ENCODE results near the gene OSTC. TPM values are rescaled to one million over a fixed set of nuclear protein-coding genes. Genes with fewer than 3 reads are reported as not detected.

Gene OSTC
- 10 to 100 TPM; 43.3 to 53.9 TPM for total RNA-seq
- long read RNA-seq, transcript OSTC-201 (4 exons, 1,077 nt) = major isoform, 28 of 28 reads
- long read RNA-seq, partial matches to known transcripts = 0 of 28 reads
- long read RNA-seq, other reads (novel, unspliced or antisense) = 0 of 28 reads

- DNase-seq = peak; percentile 98
- intact Hi-C loops (cut with DNase I) = no loop called here
Observed at GRCh38 chr4:108650212-108651013, at the start of gene OSTC. Gene OSTC, plus strand, starts transcription at chr4:108650599. Its CDS starts 57 bp downstream, at chr4:108650656.

GRCh38 chr4:108601106-108601505 lies 49.3 kb upstream of the OSTC start:
- no peak for DNase-seq
- no peak for ATAC-seq
- intact Hi-C loops (cut with DNase I) = no loop called here

More at GRCh38 chr4:108650212-108651013, at the start of gene OSTC:
- ATAC-seq = peak; percentile 97

- intact Hi-C loops (cut with DNase I) = no loop called here
- DNase-seq (no peak), ATAC-seq (no peak)
Observed at GRCh38 chr4:108601532-108601931, 48.9 kb upstream of the OSTC start.

- no peak for DNase-seq
- intact Hi-C loops (cut with DNase I) = no loop called here
- no peak for ATAC-seq
Observed at GRCh38 chr4:108602163-108602562, 48.2 kb upstream of the OSTC start.

- intact Hi-C loops (cut with DNase I) = no loop called here
- DNase-seq (no peak), ATAC-seq (no peak)
Observed at GRCh38 chr4:108607079-108607815, 43.2 kb upstream of the OSTC start.

- intact Hi-C loops (cut with DNase I) = no loop called here
- DNase-seq (no peak), ATAC-seq (peak in 1 of 2 donors; percentile 79)
Observed at GRCh38 chr4:108611365-108611764, 39.0 kb upstream of the OSTC start.

GRCh38 chr4:108612365-108612764 lies 38.0 kb upstream of the OSTC start:
- no peak for ATAC-seq
- DNase-seq = no peak
- intact Hi-C loops (cut with DNase I) = no loop called here

GRCh38 chr4:108619372-108620100 lies 30.9 kb upstream of the OSTC start:
- intact Hi-C loops (cut with DNase I) = no loop called here
- ATAC-seq (peak in 1 of 2 donors; percentile 9), DNase-seq (no peak)

GRCh38 chr4:108620101-108620932 lies 30.1 kb upstream of the OSTC start, which contains the start of gene RPL34:
Gene RPL34, plus strand, starts transcription at chr4:108620576. Its CDS starts 1,384 bp downstream, at chr4:108621960.
- ATAC-seq (peak; percentile 100), DNase-seq (peak; percentile 99)
- intact Hi-C loops (cut with DNase I) = no loop called here

- DNase-seq (no peak), ATAC-seq (no peak)
- intact Hi-C loops (cut with DNase I) = no loop called here
Observed at GRCh38 chr4:108620933-108621905, 29.2 kb upstream of the OSTC start.

- ATAC-seq (no peak), DNase-seq (no peak)
- intact Hi-C loops (cut with DNase I) = no loop called here
Observed at GRCh38 chr4:108622022-108622421, 28.4 kb upstream of the OSTC start.

GRCh38 chr4:108622828-108623227 lies 27.6 kb upstream of the OSTC start:
- intact Hi-C loops (cut with DNase I) = no loop called here
- ATAC-seq = no peak
- no peak for DNase-seq

GRCh38 chr4:108624263-108625056 lies 25.9 kb upstream of the OSTC start:
- DNase-seq = no peak
- no peak for ATAC-seq
- intact Hi-C loops (cut with DNase I) = no loop called here

- DNase-seq (no peak), ATAC-seq (no peak)
- intact Hi-C loops (cut with DNase I) = no loop called here
Observed at GRCh38 chr4:108626056-108626455, 24.3 kb upstream of the OSTC start.

GRCh38 chr4:108628411-108628810 lies 22.0 kb upstream of the OSTC start:
- DNase-seq = no peak
- intact Hi-C loops (cut with DNase I) = no loop called here
- no peak for ATAC-seq

- intact Hi-C loops (cut with DNase I) = no loop called here
- ATAC-seq = no peak
- DNase-seq = no peak
Observed at GRCh38 chr4:108635070-108635655, 15.2 kb upstream of the OSTC start.

Measured in left cardiac atrium (tissue), 4 donors.